Body of pancreas (tissue), 4 donors: Measurements from ENCODE around the gene OR7A10. TPM values are rescaled to one million over a fixed set of nuclear protein-coding genes. Genes with fewer than 3 reads are reported as not detected.

Source experiments
- ATAC-seq: fragments of 150-250 bp; one replicate; pipeline ENCODE4 v1.9.1; 2016
- DNase-seq, 4 donors: peaks; one replicate each; pipeline ENCODE4 v3.0.0-alpha.2; 2019
- H3K27ac ChIP-seq, 4 donors: fragments of 200-600 bp; sonication (generic); 1 replicate in 3 of 4; 2 replicates in 1 of 4; pipeline versions ENCODE4 v1.5.1 to v1.6.1; 2016 to 2019; ENCODE audit warnings: mild to moderate bottlenecking in 1 of 4, mixed read lengths in 1 of 4, moderate library complexity in 1 of 4
- H3K27me3 ChIP-seq, 2 donors: fragments of 200-600 bp; sonication (generic); one replicate each; pipeline ENCODE4 v1.6.0; 2016; ENCODE audit warnings: mild to moderate bottlenecking in 1 of 2
- H3K36me3 ChIP-seq, 2 donors: fragments of 200-600 bp; sonication (generic); replicated peaks in 1 of 2; 2 replicates each; pipeline ENCODE4 v1.5.1; 2016; ENCODE audit warnings: low read depth in 2 of 2; ENCODE audit not compliant: insufficient read depth in 1 of 2
- H3K4me1 ChIP-seq: fragments of 200-600 bp; sonication (generic); one replicate; pipeline ENCODE4 v1.6.0; 2016
- H3K4me3 ChIP-seq, 2 donors: fragments of 200-600 bp; sonication (generic); 1 replicate in 1 of 2; 2 replicates in 1 of 2; pipeline ENCODE4 v1.5.1; 2016 to 2019
- H3K9me3 ChIP-seq, 3 donors: fragments of 200-600 bp; sonication (generic); 1 replicate in 2 of 3; 2 replicates in 1 of 3; pipeline ENCODE4 v1.5.1; 2016
- CTCF ChIP-seq, 7 experiments: fragments of 450-650 bp in 4 of 7; fragments of 200-600 bp in 3 of 7; sonication (generic) in 3 of 7; IDR thresholded peaks; one replicate each; pipeline ENCODE4 v1.5.1; 2016 to 2019; ENCODE audit warnings: antibody characterized with exemption in 7 of 7
- POLR2A ChIP-seq, 3 donors: fragments of 450-650 bp; IDR thresholded peaks; one replicate each; pipeline ENCODE4 v1.6.1; 2016; ENCODE audit warnings: antibody characterized with exemption in 3 of 3, mild to moderate bottlenecking in 2 of 3
- WGBS, 2 donors: methylation state at CpG; one replicate each; pipeline ENCODE4 v1.1.5; 2017; 5-methylcytosine and 5-hydroxymethylcytosine counted together
- intact Hi-C: fragments of 100-400 bp; cut with DNase I; formaldehyde crosslinking; loops from one replicate; pipeline ENCODE4 v1.15.1; 2023
- total RNA-seq, 2 donors: library from RNA; depleted of rRNA; stranded (reverse); fragments of >200 nt; gene quantifications; one replicate each; pipeline ENCODE4 v1.1.0, GENCODE V29; 2016

The OR7A10 gene
- total RNA-seq, 2 donors from 2014 or later: not detected

- Histone ChIP-seq H3K27me3 (no peaks in the 10 kb centered on the region), H3K36me3 (no peaks in the 10 kb centered on the region), H3K4me3 (no peak overlapping the region), H3K27ac (no peak overlapping the region), H3K9me3 (no peaks in the 10 kb centered on the region), H3K4me1 (no peaks in the 10 kb centered on the region)
- no peak for ATAC-seq
- no peak for TF ChIP-seq POLR2A (IDR thresholded peaks at IDR 0.05)
- TF ChIP-seq CTCF (IDR thresholded peaks at IDR 0.05): peak in 6 of 7 experiments; percentile 16 to 58 (median 40)
- no peak for DNase-seq
- intact Hi-C loops: no loop called here
- 41 to 49% methylated on average over 4 of the region's 4 CpGs for WGBS, 2 donors
Measured at GRCh38 chr19:14871619-14872230, 23.0 kb upstream of the OR7A10 start.

- no peak overlapping the region for H3K27ac ChIP-seq
- no peaks in the 10 kb centered on the region for H3K4me1 ChIP-seq
- intact Hi-C loops: no loop called here
- H3K9me3 ChIP-seq: no peaks in the 10 kb centered on the region
- H3K4me3 ChIP-seq: no peak overlapping the region
- H3K36me3 ChIP-seq: no peaks in the 10 kb centered on the region
- ATAC-seq (no peak), DNase-seq (no peak)
- WGBS, 2 donors: 58 to 60% methylated on average over 5 of the region's 5 CpGs
- TF ChIP-seq CTCF (IDR thresholded peaks at IDR 0.05) (no peak), POLR2A (IDR thresholded peaks at IDR 0.05) (no peak)
- no peaks in the 10 kb centered on the region for H3K27me3 ChIP-seq
Measured at GRCh38 chr19:14868497-14868896, 19.8 kb upstream of the OR7A10 start.

GRCh38 chr19:14843578-14843977 lies 5.1 kb downstream of the OR7A10 start:
- intact Hi-C loops: no loop called here
- TF ChIP-seq POLR2A (IDR thresholded peaks at IDR 0.05) (no peak), CTCF (IDR thresholded peaks at IDR 0.05) (no peak)
- WGBS, 2 donors: 43 to 48% methylated on average over 6 of the region's 6 CpGs
- DNase-seq (no peak), ATAC-seq (no peak)
- Histone ChIP-seq H3K4me1 (no peaks in the 10 kb centered on the region), H3K36me3 (no peaks in the 10 kb centered on the region), H3K4me3 (no peak overlapping the region), H3K9me3 (no peaks in the 10 kb centered on the region), H3K27me3 (peaks cover 0 to 4% of the 10 kb centered on the region in 2 donors), H3K27ac (no peak overlapping the region)

GRCh38 chr19:14843169-14843568 lies 5.6 kb downstream of the OR7A10 start:
- no peaks in the 10 kb centered on the region for H3K36me3 ChIP-seq
- ATAC-seq (no peak), DNase-seq (no peak)
- intact Hi-C loops: no loop called here
- no peaks in the 10 kb centered on the region for H3K9me3 ChIP-seq
- H3K4me3 ChIP-seq: no peak overlapping the region
- no peaks in the 10 kb centered on the region for H3K4me1 ChIP-seq
- H3K27me3 ChIP-seq: peaks cover 0 to 4% of the 10 kb centered on the region in 2 donors
- H3K27ac ChIP-seq: no peak overlapping the region
- WGBS, 2 donors: 42 to 48% methylated on average over 2 of the region's 2 CpGs
- no peak for TF ChIP-seq POLR2A (IDR thresholded peaks at IDR 0.05)
- no peak for TF ChIP-seq CTCF (IDR thresholded peaks at IDR 0.05)

GRCh38 chr19:14840206-14840605 lies 8.5 kb downstream of the OR7A10 start:
- intact Hi-C loops: no loop called here
- DNase-seq: no peak
- Histone ChIP-seq H3K27me3 (peaks cover 0 to 4% of the 10 kb centered on the region in 2 donors), H3K36me3 (no peaks in the 10 kb centered on the region), H3K9me3 (no peaks in the 10 kb centered on the region), H3K4me1 (no peaks in the 10 kb centered on the region), H3K27ac (no peak overlapping the region), H3K4me3 (no peak overlapping the region)
- no peak for TF ChIP-seq POLR2A (IDR thresholded peaks at IDR 0.05)
- TF ChIP-seq CTCF (IDR thresholded peaks at IDR 0.05): no peak
- no peak for ATAC-seq
- WGBS, 2 donors: 26 to 42% methylated on average over 1 of the region's 1 CpG
